GM21390 (cell line): ENCODE measurements around the gene XPO6.
"Not testable (repeated sequence)": the region's sequence is repeated elsewhere in the genome, so short reads cannot be mapped to it uniquely, and the experiment has no call there.

Experiments used
- ATAC-seq: cut with Tn5 transposase; IDR thresholded peaks from one replicate; pipeline ENCODE4 v1.9.1; 2021; ENCODE audit not compliant: unreplicated experiment

XPO6 gene

DNA sequence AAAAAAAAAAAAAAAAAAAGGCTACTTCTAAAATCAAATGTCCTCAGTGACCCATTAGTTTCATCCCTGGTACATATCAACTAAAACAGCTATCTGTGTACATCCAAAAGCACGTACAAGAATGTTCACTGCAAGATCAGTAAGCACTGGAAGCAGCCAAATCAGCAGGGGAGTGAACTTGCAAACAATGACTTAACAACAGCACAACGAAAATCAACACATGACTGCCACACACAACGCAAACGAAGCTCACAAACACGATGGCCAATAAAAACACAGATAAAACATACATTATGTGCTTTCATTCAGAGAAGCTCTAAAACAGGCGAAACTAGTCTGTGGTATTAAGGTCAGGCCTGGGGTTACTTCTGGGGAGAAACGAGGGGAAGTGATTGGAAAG is 60.6 kb downstream of the XPO6 start:
- ATAC-seq: no peak

DNA sequence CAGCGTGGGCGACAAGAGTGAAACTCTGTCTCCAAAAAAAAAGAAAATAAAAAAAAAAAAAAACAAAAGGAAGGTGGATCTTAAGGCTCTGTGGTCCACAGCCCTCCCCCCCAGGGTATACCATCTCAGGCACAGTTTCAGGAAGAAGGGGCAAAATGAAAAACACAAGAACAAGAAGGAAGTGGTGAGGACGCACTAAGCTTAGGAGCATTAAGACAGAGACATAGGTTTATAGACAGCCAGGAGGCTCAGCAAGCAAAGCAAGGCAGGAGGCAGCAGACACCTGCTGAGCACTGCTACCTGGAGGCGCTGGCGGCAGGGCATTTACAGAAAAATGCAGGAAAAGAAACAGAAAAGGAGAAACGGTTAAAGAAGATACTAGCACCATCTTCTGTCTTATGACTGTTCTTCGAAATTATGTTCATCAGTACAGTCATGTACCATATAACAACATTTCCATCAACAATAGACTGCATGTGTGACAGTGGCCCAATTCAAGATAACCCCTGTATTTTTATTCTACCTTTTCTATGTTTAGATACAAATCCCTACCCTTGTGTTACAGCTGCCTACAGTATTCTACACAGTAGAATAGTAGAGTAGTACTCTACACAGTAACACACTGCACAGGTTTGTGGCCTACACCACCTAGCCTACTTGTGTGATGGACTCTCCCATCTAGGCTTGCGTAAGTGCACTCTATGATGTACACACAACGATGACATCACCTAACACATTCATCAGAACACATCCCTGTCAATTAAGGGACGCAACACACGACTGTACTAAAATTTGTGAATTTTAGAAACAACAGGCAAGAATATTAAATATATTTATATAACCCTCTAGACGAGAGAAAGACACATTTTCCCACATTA is 62.5 kb downstream of the XPO6 start:
- ATAC-seq: no peak

GRCh38 chr16:28146536-28146935 is 65.2 kb downstream of the XPO6 start:
- ATAC-seq: no peak

DNA sequence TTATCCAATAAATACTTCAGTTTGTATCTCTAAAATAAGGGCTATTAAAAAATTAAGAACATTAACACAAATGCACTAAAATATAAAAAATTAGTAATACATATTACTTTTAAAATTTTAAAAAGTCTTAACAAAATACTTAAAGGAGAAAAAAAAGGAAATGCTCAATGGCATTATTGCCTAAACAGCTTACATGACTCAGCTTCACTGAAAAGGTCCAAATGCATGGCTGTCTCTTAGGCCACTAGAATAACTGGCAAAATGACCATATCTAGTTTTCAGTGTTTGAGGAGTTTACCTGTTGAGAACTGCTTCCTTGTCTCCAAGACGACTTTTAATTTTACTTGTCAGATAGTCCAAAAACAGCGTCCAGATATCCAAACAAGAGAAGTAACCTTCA is 66.0 kb downstream of the XPO6 start:
- no peak for ATAC-seq

DNA sequence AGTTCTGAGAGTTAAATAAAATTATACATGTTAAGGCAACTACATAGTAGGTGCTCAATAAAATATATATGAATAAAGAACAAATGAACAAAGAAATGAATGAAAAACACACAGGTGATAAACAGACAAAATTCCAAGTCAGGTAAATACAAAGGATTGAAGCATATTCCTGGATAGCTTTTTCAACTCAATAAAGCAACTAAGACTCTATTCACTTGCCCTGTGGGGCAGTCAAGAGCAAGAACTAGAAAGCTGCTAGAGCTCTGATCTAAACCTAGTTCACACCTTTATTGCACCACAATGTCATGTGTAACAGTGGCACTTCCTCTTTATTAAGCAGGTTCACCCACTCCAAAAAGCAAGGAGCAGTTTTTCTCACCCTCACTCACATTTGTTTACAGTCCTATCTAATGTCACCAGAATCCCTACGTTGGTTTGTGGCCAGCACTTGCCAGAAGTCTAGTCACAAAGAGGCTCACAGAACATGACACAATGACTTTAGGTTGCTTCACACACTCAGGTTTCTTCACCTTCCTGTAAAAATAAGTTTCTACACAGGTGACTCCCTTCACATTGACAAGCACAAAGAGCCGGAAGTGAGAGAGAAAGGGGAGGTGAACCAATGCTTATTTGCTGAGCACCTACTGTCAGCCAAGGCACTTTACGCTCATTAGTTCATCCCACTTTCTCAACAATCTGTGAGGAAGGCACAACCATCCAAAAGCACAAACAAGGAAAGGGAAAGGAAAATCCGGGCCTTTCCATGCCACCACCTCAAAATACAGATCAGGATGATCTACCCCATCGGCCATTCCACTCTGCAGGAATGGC is 70.8 kb downstream of the XPO6 start:
- peak; percentile 63 for ATAC-seq

DNA sequence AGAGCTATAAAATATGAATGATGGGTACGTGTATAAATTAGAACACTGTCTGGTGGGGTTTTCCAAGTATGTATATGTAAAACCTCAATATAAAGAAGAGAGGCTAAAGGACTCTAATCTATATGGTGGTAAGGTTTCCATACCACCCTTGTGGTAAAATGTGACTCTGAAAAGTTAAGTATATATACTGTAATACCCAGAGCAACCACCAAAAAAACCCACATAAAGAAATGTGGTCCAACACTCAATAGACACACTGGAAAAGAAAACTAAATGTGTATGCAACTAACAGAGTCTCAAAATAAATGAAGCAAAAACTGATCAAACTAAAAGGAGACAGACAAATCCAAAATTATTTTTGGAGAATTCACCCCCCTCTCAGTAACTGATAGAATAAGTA is 72.2 kb downstream of the XPO6 start:
- ATAC-seq: no peak

DNA sequence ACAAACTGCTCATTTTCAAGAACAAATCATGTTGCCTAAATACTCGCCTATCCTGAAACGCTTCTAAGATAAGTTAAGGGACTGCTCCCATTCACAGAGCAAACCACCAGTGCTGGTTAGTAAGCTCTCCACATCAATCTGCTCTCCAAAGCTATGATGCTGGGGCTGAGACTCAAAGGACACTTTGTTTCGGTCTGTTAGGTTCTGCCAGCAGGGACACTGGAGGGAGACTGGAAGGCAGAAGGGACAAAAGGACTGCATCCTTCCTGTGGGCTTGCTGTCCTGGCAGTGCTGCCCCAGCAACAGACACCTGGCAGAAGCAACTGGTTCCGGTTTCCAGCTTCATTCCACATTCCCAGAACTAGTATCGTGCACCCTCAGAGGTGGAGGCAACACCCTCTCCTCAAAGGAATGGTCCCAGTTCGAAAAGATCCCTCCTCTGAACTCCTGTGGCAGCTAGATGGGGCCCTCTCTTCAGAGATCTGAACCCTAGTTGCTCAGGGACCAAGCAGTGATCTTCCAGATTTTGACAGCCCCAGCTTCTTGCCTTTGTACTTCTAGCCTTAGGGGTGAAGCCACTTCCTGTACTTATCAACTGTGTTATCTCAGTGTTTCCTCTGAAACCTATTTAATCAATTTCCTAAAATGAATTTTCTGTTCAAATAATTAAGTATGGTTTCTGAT is 74.9 kb downstream of the XPO6 start:
- ATAC-seq: no peak

- ATAC-seq: no peak
Observed at GRCh38 chr16:28133666-28134065, 78.1 kb downstream of the XPO6 start.

GRCh38 chr16:28131743-28132393 is 79.9 kb downstream of the XPO6 start:
- ATAC-seq: no peak

- ATAC-seq: no peak
Observed at GRCh38 chr16:28131181-28131580, 80.6 kb downstream of the XPO6 start.

- no peak for ATAC-seq
Observed at GRCh38 chr16:28130099-28131088, 81.4 kb downstream of the XPO6 start.

DNA sequence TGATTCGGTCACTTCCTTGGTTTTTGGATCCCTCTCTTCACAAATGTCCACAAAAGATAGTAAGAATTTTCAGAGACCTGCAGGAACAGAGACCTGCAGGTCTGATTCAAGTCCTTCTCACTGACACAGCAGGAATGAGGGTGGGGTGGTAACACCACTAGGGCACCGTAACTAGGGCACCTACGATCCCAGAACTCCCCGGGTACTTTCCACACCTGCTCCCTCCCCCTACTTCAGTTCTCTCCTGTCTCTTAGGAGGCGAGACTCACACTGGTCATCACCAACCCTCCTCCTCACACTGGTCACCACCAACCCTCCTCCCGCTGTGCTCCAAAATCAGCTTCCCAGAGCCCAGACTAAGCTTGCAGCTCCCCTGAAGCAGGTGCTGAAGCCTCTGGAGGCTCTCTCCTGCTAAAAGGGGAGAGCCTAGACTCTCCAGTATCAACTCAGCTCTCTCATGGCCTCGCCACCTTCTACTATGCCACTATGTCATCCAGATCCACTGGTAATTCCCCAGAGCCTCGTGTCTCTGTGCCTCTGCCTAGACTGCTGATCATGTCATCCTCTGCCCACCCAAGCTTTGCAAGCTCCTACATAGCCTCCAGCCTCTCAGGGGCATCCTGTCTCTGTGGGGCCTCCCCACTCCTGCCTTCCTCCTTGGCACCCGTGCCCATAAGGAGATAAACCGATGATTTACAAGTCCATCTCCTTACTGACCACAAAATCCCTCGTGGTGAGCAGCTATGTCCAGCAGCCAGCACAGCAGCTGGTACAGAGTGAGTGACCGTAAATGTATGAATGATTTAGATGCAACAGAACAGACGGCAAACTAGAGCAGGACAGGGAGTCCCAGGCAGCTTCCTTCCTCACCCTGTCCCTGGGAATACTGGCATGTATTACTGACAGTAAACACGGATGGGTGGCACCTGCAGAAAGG is 84.8 kb downstream of the XPO6 start:
- no peak for ATAC-seq

GRCh38 chr16:28125592-28125991 is 86.2 kb downstream of the XPO6 start:
- no peak for ATAC-seq

- no peak for ATAC-seq
Observed at GRCh38 chr16:28121527-28121926, 90.2 kb downstream of the XPO6 start.

DNA sequence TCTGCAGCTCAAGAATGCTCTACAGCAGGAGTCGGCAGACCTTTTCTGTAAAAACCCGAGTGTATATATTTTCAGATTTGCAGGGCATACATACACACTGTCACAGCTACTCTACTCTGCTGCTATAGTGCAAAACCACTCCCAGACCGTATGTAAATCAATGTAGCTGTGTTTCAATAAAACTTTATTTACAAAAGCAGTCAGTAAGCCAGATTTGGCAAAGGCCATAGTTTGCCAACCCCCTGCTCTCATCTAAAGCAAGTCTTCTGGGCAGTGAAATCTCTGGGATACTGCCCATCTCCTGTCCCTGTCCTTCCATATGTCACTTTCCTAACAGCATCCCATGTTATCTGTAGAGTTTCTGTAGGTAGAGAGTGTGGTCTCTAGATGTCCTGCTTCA is 91.0 kb downstream of the XPO6 start:
- ATAC-seq: no peak

GRCh38 chr16:28118637-28119036 is 93.1 kb downstream of the XPO6 start:
- no peak for ATAC-seq

- no peak for ATAC-seq
Observed at GRCh38 chr16:28117168-28117565, 94.6 kb downstream of the XPO6 start.

GRCh38 chr16:28115866-28116265 is 95.9 kb downstream of the XPO6 start:
- ATAC-seq: not testable (repeated sequence)

DNA sequence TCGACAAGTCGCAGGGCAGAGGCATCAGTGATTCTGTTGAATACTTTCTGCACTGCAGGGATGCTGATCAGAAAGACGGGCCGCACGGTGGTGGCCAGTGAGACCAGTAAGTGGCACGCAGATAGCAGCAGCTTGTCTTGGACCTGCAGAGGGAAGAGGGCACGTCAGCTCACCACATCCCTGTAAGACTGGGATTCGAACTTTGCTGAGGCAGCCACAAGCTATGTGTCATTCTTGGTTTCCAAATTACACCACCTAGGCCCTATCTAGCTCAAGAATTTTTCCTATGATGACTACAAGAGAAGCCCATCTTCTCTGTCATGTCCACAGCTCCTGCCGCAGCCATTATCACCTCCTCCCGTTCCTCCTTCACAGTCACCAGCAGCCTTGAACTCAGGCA is 98.9 kb downstream of the XPO6 start:
- no peak for ATAC-seq
